ENCODE results near the gene EIPR1. TPM values are rescaled to one million over a fixed set of nuclear protein-coding genes. Genes with fewer than 3 reads are reported as not detected.

Gene EIPR1
- total and polyA plus RNA-seq, 2 of the 13 experiments (the other 11 are each of a cell fraction or from before 2014, with no cell fraction given), result 70.0 to 96.3 TPM

GRCh38 chr2:3377612-3378432, at the start of gene EIPR1 (continued):
- no peak; the same call in 1 of the 2 replicates for TF ChIP-seq HNF4A (CRISPR knock-in tag; IDR thresholded peaks at IDR 0.05)
- no peak; the same call in 1 of the 2 replicates for TF ChIP-seq THAP8 (CRISPR knock-in tag; IDR thresholded peaks at IDR 0.05; ENCODE audit: borderline replicate concordance)
- no peak for TF ChIP-seq KLF15 (CRISPR knock-in tag; IDR thresholded peaks at IDR 0.05; ENCODE audit: borderline replicate concordance)
- peak; percentile 55; the same call in 1 of the 2 replicates for TF ChIP-seq MTF2 (CRISPR knock-in tag; IDR thresholded peaks at IDR 0.05; ENCODE audit: borderline replicate concordance)
- TF ChIP-seq ZNF678 (CRISPR knock-in tag; IDR thresholded peaks at IDR 0.05), result peak; percentile 15
- peak; percentile 93; the same call in 1 of the 2 replicates for TF ChIP-seq RFXAP (CRISPR knock-in tag; IDR thresholded peaks at IDR 0.05; ENCODE audit: borderline replicate concordance)
- peak; percentile 19 for TF ChIP-seq ZFP90 (CRISPR knock-in tag; IDR thresholded peaks at IDR 0.05; ENCODE audit: borderline replicate concordance)
- peak; percentile 93 for TF ChIP-seq NFYC (CRISPR knock-in tag; IDR thresholded peaks at IDR 0.05)
- TF ChIP-seq, protein P1, sequence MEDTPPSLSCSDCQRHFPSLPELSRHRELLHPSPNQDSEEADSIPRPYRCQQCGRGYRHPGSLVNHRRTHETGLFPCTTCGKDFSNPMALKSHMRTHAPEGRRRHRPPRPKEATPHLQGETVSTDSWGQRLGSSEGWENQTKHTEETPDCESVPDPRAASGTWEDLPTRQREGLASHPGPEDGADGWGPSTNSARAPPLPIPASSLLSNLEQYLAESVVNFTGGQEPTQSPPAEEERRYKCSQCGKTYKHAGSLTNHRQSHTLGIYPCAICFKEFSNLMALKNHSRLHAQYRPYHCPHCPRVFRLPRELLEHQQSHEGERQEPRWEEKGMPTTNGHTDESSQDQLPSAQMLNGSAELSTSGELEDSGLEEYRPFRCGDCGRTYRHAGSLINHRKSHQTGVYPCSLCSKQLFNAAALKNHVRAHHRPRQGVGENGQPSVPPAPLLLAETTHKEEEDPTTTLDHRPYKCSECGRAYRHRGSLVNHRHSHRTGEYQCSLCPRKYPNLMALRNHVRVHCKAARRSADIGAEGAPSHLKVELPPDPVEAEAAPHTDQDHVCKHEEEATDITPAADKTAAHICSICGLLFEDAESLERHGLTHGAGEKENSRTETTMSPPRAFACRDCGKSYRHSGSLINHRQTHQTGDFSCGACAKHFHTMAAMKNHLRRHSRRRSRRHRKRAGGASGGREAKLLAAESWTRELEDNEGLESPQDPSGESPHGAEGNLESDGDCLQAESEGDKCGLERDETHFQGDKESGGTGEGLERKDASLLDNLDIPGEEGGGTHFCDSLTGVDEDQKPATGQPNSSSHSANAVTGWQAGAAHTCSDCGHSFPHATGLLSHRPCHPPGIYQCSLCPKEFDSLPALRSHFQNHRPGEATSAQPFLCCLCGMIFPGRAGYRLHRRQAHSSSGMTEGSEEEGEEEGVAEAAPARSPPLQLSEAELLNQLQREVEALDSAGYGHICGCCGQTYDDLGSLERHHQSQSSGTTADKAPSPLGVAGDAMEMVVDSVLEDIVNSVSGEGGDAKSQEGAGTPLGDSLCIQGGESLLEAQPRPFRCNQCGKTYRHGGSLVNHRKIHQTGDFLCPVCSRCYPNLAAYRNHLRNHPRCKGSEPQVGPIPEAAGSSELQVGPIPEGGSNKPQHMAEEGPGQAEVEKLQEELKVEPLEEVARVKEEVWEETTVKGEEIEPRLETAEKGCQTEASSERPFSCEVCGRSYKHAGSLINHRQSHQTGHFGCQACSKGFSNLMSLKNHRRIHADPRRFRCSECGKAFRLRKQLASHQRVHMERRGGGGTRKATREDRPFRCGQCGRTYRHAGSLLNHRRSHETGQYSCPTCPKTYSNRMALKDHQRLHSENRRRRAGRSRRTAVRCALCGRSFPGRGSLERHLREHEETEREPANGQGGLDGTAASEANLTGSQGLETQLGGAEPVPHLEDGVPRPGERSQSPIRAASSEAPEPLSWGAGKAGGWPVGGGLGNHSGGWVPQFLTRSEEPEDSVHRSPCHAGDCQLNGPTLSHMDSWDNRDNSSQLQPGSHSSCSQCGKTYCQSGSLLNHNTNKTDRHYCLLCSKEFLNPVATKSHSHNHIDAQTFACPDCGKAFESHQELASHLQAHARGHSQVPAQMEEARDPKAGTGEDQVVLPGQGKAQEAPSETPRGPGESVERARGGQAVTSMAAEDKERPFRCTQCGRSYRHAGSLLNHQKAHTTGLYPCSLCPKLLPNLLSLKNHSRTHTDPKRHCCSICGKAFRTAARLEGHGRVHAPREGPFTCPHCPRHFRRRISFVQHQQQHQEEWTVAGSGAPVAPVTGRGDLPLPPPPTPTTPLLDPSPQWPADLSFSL (CRISPR knock-in tag; IDR thresholded peaks at IDR 0.05), result no peak; the same call in 1 of the 2 replicates
- TF ChIP-seq ATRX (CRISPR knock-in tag; IDR thresholded peaks at IDR 0.05; ENCODE audit: borderline replicate concordance), result no peak
- TF ChIP-seq ZBTB7A (CRISPR knock-in tag; IDR thresholded peaks at IDR 0.05), result peak; percentile 92
- TF ChIP-seq ZNF746 (CRISPR knock-in tag; IDR thresholded peaks at IDR 0.05), result peak; percentile 34; the same call in 1 of the 2 replicates
- TF ChIP-seq, protein P2, sequence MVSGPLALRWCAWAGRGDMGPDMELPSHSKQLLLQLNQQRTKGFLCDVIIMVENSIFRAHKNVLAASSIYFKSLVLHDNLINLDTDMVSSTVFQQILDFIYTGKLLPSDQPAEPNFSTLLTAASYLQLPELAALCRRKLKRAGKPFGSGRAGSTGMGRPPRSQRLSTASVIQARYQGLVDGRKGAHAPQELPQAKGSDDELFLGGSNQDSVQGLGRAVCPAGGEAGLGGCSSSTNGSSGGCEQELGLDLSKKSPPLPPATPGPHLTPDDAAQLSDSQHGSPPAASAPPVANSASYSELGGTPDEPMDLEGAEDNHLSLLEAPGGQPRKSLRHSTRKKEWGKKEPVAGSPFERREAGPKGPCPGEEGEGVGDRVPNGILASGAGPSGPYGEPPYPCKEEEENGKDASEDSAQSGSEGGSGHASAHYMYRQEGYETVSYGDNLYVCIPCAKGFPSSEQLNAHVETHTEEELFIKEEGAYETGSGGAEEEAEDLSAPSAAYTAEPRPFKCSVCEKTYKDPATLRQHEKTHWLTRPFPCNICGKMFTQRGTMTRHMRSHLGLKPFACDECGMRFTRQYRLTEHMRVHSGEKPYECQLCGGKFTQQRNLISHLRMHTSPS (CRISPR knock-in tag; IDR thresholded peaks at IDR 0.05; ENCODE audit: low read depth), result no peak; the same call in 1 of the 2 replicates
- TF ChIP-seq TBX3 (IDR thresholded peaks at IDR 0.05; ENCODE audit: borderline replicate concordance), result peak; percentile 77; the same call in 1 of the 2 replicates
- peak; percentile 66; the same call in 1 of the 2 replicates for TF ChIP-seq MAZ (IDR thresholded peaks at IDR 0.05; ENCODE audit: borderline replicate concordance, low read depth, low read length)
- peak; percentile 83 for TF ChIP-seq MAZ (CRISPR knock-in tag; IDR thresholded peaks at IDR 0.05; ENCODE audit: low read depth)
- TF ChIP-seq RFXANK (CRISPR knock-in tag; IDR thresholded peaks at IDR 0.05), result 0 out of 2 replicates have a peak, but pooled peaks have one; percentile 72
- TF ChIP-seq SMAD3 (CRISPR knock-in tag; IDR thresholded peaks at IDR 0.05), result peak; percentile 92
- TF ChIP-seq ZNF20 (CRISPR knock-in tag; IDR thresholded peaks at IDR 0.05), result no peak
- no peak for TF ChIP-seq MAFG (CRISPR knock-in tag; IDR thresholded peaks at IDR 0.05)
- peak; percentile 68; the same call in 1 of the 2 replicates for TF ChIP-seq ZNF136 (CRISPR knock-in tag; IDR thresholded peaks at IDR 0.05; ENCODE audit: low read depth)

Measured in HepG2 (cell line).